ENCODE measurements around the gene PARD6G.
A peak's percentile ranks its signal among the peaks of the same experiment; 100 is the strongest.

PARD6G gene

GRCh38 chr18:80187956-80188642 is 59.2 kb downstream of the PARD6G start:
- DNase-seq = peak; percentile 23

- no peak for DNase-seq
Observed at GRCh38 chr18:80185545-80185944, 61.8 kb downstream of the PARD6G start.

DNA sequence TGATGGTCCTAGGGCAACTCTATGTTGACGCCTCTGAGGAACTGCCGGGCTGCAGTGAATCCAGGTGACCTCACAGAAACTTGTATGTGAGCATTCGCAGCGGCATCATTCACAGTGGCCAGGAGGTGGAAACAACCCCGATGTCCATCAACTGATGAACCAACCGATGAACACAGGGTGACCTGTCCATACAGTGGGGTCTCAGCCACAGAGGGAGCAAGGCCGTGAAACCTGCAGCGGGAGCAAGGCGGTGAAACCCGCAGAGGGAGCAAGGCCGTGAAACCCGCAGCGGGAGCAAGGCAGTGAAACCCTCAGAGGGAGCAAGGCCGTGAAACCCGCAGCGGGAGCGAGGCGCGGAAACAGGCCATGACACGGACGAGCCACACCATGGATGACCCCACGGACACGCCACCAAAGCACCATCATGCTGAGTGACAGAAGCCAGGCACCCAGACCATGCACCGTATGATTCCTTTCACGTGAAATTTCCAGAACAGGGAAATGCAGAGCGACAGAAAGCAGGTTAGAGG is 63.0 kb downstream of the PARD6G start:
- no peak for DNase-seq

GRCh38 chr18:80183273-80184050 is 63.9 kb downstream of the PARD6G start:
- no peak for DNase-seq

DNA sequence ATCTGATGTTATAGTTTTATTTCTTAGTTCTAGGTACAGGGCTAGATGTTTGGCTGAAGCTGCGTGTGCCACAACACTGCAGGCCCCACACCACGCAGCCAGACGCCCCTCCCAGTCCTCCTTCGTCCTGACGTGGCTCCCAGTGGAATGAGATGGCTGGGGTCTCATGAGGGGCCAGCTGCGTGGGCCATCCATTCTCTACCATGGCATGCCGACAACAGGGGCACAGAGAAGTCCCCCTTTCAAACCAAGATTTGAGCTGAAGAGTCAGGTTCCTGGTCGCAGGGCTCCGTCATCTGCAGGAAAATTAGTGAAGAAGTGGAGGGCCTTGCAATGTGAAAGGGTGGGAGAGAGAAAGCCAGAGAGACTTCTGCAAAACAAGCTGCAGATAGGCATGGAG is 64.5 kb downstream of the PARD6G start:
- no peak for DNase-seq

GRCh38 chr18:80181642-80182461 is 65.5 kb downstream of the PARD6G start:
- no peak for DNase-seq

DNA sequence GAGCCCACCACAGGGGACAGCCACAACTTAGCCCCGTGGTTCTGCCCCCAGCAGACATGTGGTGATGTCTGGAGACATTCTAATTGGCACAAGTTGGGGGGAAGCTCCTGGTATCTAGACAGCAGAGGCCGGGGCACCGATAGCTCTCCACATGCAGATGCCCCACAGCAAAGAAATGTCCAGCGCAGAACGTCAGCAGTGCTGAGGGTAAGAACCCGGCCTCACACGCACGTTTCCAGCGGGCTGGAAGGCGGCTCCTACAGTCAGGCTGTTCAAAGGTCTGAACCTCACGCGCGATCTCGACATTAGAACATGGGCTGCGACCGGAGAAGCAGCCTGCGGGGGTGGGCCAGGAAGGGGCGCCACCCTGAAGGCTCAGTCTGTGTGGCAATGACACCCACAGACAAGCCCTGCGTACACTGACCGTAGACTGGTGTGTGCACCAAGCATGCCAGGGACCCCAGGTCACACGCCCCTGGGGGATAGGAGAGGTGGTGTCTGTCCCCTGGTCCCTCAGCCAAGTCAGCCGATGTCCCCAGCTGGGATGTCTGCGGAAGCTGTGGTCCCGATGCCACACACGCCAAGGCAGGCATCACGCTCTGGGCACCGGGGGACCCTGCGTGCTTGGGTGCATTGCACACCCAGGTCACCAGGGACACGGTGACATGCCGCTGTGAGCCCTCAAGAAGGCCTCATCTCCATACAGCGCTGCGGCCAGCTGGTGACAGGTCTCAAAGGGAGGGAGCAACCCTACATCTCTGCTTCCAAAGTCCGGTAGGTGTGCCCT is 66.3 kb downstream of the PARD6G start:
- no peak for DNase-seq

DNA sequence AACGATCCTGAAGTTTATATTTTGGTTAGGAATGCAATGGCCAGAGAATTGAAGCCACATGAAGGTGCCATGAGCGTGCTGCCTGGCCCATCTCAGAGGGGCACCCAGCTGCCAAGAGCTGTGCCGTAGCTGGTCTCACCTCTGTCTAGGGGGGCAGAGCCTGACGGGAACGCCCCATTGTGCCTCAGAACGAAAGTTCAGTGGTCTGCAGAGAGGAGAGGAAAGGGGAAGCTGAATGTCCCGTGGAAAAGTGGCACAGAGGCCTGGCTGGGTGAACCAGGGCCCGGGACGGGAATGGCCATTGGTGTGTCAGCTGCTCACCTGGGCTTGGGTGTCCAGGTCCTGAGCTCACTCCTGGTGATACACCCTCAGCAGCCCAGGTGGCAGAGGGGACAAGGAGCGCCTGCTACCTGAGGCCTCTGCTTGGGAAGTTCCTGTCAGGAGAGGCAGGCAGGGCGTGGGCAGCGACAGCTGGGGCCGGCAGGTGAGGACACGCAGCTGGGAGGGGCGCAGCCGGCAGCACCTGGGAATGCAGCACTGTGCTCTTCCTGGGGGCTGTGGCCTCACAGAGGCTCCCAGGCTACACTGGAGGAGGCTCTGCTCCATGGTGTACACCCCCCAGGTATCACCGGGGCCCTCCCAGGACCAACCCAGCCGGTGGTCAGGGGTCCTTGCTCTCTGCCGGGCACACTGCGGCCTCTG is 67.3 kb downstream of the PARD6G start:
- DNase-seq = no peak

GRCh38 chr18:80178935-80179818 is 68.1 kb downstream of the PARD6G start:
- no peak for DNase-seq

DNA sequence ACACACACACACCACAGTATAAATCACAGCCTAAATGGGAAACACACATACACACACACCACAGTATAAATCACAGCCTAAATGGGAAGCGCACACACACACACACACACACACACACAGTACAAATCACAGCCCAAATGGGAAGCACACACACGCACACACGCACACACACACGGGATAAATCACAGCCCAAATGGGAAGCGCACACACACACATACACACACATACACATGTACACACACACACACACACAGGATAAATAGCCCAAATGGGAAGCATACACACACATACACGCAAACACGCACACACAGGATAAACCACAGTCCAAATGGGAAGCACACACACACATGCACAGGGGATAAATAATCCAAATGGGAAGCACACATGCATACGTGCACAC is 70.2 kb downstream of the PARD6G start:
- no peak for DNase-seq

- DNase-seq = no peak
Observed at GRCh38 chr18:80176334-80177073, 70.8 kb downstream of the PARD6G start.

GRCh38 chr18:80175451-80176204 is 71.7 kb downstream of the PARD6G start:
- DNase-seq = no peak

- DNase-seq = no peak
Observed at GRCh38 chr18:80173060-80173459, 74.3 kb downstream of the PARD6G start.

- DNase-seq = no peak
Observed at GRCh38 chr18:80172056-80172455, 75.3 kb downstream of the PARD6G start.

DNA sequence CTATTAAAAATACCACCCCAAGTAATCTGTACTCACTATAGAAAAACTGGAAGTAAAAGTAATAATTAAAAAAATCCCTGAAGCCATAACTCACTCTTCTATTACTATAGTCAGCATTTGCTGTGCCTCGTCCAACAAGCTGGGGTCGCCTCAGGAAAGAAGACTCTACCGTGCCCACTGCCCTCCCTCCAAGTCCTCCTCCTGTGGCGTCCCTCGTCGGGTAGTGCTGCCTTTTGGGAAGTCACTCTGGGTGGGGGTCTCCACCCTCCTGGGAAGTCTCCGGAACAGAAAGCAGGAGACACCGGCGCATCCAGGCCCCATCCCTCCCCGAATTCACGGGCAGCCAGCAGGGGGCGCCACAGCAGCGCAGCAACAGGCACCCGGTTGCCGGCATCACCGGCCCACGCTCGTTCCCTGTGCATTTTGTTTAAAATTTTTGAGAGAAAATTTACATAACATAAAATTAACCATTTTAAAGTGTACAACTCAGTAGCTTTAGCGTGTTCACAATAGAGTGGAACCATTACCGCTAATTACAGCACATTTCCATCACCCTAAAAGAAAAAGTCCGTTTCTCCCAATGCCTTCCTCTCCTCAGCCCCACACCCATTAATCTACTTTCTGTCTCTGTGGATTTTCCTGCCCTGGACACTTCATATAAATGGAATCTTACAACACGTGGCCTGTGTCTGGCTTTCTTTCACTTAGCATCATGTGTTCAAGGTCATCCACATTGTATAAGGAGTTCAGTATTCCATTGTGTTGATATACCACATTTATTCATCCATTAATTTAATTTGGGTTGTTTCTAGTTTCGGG is 76.1 kb downstream of the PARD6G start:
- DNase-seq = peak; percentile 94

DNA sequence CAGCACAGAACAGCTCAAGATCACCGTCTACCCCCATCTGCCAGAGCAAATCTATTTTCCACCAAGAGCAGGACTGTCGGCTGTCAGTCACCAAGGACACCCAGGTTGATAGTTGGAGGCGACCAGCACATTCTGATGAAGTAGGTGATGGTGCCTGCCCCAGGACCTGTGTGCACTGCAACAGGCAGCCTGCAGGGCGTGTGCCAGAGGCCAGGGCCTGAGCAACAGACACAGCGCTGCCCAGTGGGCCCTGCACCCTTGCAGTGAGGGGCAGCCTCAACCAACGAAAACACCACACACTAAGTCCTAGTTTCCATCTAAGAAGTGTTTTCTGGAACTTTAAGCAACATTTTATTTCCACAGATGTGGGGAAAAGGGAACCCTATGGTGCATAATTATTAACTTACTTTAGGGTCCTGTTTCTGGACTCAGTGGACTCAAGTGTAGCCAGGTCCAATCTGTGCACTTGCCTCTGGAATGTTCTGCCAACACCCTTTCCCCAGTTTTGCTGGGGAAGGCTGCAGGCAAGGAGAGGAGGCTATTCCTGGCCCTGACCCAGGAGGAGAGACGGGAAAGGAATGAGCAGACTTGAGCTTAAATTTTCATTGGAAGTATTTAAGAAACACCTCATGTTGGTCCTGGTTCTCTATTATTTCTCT is 76.8 kb downstream of the PARD6G start:
- DNase-seq = no peak

GRCh38 chr18:80169607-80170006 is 77.7 kb downstream of the PARD6G start:
- no peak for DNase-seq

DNA sequence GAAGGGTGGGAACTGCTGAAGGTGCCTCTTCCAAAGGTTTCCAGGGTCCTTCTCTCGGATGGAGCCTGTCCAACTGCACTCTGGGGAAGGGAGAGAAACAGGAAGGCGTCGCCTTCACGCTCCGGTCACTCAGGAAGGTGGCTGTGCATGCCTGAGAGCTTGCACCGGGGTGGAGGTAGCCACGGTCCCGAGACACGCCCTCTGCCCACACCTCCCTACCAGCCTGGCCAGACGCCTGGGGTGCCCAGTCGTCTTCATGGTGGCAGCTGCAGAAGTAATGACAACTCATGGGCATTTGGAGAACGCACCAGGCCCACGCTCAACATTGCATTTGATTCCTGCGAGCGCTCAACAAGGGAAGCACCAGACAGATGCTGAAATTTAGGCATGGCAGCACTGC is 78.3 kb downstream of the PARD6G start:
- no peak for DNase-seq
